Measurements from ENCODE around the gene CCDC171.

- TF ChIP-seq, protein P1, sequence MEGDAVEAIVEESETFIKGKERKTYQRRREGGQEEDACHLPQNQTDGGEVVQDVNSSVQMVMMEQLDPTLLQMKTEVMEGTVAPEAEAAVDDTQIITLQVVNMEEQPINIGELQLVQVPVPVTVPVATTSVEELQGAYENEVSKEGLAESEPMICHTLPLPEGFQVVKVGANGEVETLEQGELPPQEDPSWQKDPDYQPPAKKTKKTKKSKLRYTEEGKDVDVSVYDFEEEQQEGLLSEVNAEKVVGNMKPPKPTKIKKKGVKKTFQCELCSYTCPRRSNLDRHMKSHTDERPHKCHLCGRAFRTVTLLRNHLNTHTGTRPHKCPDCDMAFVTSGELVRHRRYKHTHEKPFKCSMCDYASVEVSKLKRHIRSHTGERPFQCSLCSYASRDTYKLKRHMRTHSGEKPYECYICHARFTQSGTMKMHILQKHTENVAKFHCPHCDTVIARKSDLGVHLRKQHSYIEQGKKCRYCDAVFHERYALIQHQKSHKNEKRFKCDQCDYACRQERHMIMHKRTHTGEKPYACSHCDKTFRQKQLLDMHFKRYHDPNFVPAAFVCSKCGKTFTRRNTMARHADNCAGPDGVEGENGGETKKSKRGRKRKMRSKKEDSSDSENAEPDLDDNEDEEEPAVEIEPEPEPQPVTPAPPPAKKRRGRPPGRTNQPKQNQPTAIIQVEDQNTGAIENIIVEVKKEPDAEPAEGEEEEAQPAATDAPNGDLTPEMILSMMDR (IDR thresholded peaks at IDR 0.05; ENCODE audit: insufficient read depth, low read length): no peak
- TF ChIP-seq POLR2AphosphoS5 (IDR thresholded peaks at IDR 0.05; ENCODE audit: low read depth): no peak
Observed at GRCh38 chr9:16023446-16023845, 470.6 kb downstream of the CCDC171 start.

Data from HL-60 (cell line).